Panc1 (cell line): ENCODE measurements around the gene WT1.

ENCODE experiments used
- CTCF ChIP-seq: fragments of 450-650 bp; IDR thresholded peaks from 2 replicates; pipeline ENCODE4 v1.5.1; 2017; ENCODE audit warnings: mild to moderate bottlenecking
- POLR2AphosphoS5 ChIP-seq: IDR thresholded peaks from 2 replicates; pipeline ENCODE4 v1.6.1; 2012; ENCODE audit warnings: mild to moderate bottlenecking, low read depth, low read length, moderate library complexity

GRCh38 chr11:32421992-32422391, 13.3 kb downstream of the WT1 start:
- TF ChIP-seq CTCF (no peak), POLR2AphosphoS5 (no peak)
